HepG2 (cell line): ENCODE results near the gene SLC25A28. TPM values are rescaled to one million over a fixed set of nuclear protein-coding genes. Genes with fewer than 3 reads are reported as not detected.

Experiments
- EZH2 ChIP-seq: conservative IDR thresholded peaks from 2 replicates; pipeline ENCODE4 v1.6.1; 2012; ENCODE audit warnings: mild to moderate bottlenecking, low read depth, low read length, moderate library complexity
- HIVEP1 ChIP-seq: sonication (generic); formaldehyde crosslinking; IDR thresholded peaks from 2 replicates; pipeline ENCODE4 v1.4.0; 2020; ENCODE audit warnings: mild to moderate bottlenecking, missing genetic modification reagents
- HNRNPUL1 ChIP-seq: fragments of 200-400 bp; formaldehyde crosslinking; IDR thresholded peaks from 2 replicates; pipeline ENCODE4 v1.6.1; 2017; ENCODE audit warnings: low read depth, mild to moderate bottlenecking, low read length, moderate library complexity
- MZF1 ChIP-seq: sonication (generic); formaldehyde crosslinking; IDR thresholded peaks from 2 replicates; pipeline ENCODE4 v1.8.1; 2023; ENCODE audit warnings: mild to moderate bottlenecking, missing genetic modification reagents, borderline replicate concordance
- POLR2A ChIP-seq, 2 experiments: IDR thresholded peaks; 2 replicates each; pipeline ENCODE4 v1.6.1; 2011; ENCODE audit warnings: low read depth in 2 of 2, low read length in 2 of 2, mild to moderate bottlenecking in 1 of 2, moderate library complexity in 1 of 2; ENCODE audit not compliant: insufficient read depth in 1 of 2
- PRPF4 ChIP-seq: fragments of 200-400 bp; formaldehyde crosslinking; IDR thresholded peaks from 2 replicates; pipeline ENCODE4 v1.6.1; 2016; ENCODE audit warnings: low read length, low read depth; ENCODE audit not compliant: poor library complexity, severe bottlenecking
- RXRB ChIP-seq: IDR thresholded peaks from 2 replicates; pipeline ENCODE4 v1.6.1; 2016; ENCODE audit warnings: borderline replicate concordance, missing genetic modification reagents, missing compliant biosample characterization
- ZIK1 ChIP-seq: sonication (generic); formaldehyde crosslinking; IDR thresholded peaks from 2 replicates; pipeline ENCODE4 v1.5.0; 2020; ENCODE audit warnings: mild to moderate bottlenecking, low read depth, missing genetic modification reagents, borderline replicate concordance
- ZNF124 ChIP-seq: sonication (generic); formaldehyde crosslinking; IDR thresholded peaks from 2 replicates; pipeline ENCODE4 v1.4.0; 2020; ENCODE audit warnings: missing genetic modification reagents
- ZNF451 ChIP-seq: sonication (generic); formaldehyde crosslinking; IDR thresholded peaks from 2 replicates; pipeline ENCODE4 v1.5.0; 2020; ENCODE audit warnings: mild to moderate bottlenecking, missing genetic modification reagents
- polyA plus RNA-seq, 8 experiments: library from polyadenylated mRNA; depleted of rRNA in 3 of 8; stranded (reverse) in 7 of 8; unstranded in 1 of 8; fragments of >200 nt; fragmentation: Illumina TruSeq in 4 of 8; extraction: Trizol in 4 of 8; gene quantifications; 2 replicates each; pipeline versions ENCODE4 v1.2.1 to v1.2.3, GENCODE V29; 2011 to 2016; ENCODE audit warnings: low read depth in 4 of 8, missing spikeins in 1 of 8, mixed read lengths in 1 of 8; ENCODE audit not compliant: insufficient read depth in 1 of 8
- total RNA-seq, 5 experiments: library from RNA; depleted of rRNA; stranded (reverse); fragments of >200 nt; fragmentation: Illumina TruSeq; extraction: Trizol; gene quantifications; 2 replicates each; pipeline ENCODE4 v1.2.3, GENCODE V29; 2016; ENCODE audit warnings: low read depth in 1 of 5
- TF ChIP-seq, protein P1 (sequence below): sonication (generic); formaldehyde crosslinking; IDR thresholded peaks from 2 replicates; pipeline ENCODE4 v1.4.0; 2020; ENCODE audit warnings: mild to moderate bottlenecking, missing genetic modification reagents
- TF ChIP-seq, protein P2 (sequence below): sonication (generic); formaldehyde crosslinking; IDR thresholded peaks from 2 replicates; pipeline ENCODE4 v1.5.1; 2020; ENCODE audit warnings: mild to moderate bottlenecking, missing genetic modification reagents
- TF ChIP-seq, protein P3 (sequence below): sonication (generic); formaldehyde crosslinking; IDR thresholded peaks from 2 replicates; pipeline ENCODE4 v1.8.1; 2023; ENCODE audit warnings: mild to moderate bottlenecking, inconsistent platforms, moderate library complexity, missing genetic modification reagents, borderline replicate concordance
- TF ChIP-seq, protein P4 (sequence below): sonication (generic); formaldehyde crosslinking; IDR thresholded peaks from 2 replicates; pipeline ENCODE4 v1.5.1; 2020; ENCODE audit warnings: mild to moderate bottlenecking, missing genetic modification reagents, moderate library complexity
- TF ChIP-seq, protein P5 (sequence below): sonication (generic); formaldehyde crosslinking; IDR thresholded peaks from 2 replicates; pipeline ENCODE4 v1.4.0; 2020; ENCODE audit warnings: missing genetic modification reagents

SLC25A28 gene
- total and polyA plus RNA-seq, 2 of the 13 experiments (the other 11 are each of a cell fraction or from before 2014, with no cell fraction given): 15.2 to 41.0 TPM

DNA sequence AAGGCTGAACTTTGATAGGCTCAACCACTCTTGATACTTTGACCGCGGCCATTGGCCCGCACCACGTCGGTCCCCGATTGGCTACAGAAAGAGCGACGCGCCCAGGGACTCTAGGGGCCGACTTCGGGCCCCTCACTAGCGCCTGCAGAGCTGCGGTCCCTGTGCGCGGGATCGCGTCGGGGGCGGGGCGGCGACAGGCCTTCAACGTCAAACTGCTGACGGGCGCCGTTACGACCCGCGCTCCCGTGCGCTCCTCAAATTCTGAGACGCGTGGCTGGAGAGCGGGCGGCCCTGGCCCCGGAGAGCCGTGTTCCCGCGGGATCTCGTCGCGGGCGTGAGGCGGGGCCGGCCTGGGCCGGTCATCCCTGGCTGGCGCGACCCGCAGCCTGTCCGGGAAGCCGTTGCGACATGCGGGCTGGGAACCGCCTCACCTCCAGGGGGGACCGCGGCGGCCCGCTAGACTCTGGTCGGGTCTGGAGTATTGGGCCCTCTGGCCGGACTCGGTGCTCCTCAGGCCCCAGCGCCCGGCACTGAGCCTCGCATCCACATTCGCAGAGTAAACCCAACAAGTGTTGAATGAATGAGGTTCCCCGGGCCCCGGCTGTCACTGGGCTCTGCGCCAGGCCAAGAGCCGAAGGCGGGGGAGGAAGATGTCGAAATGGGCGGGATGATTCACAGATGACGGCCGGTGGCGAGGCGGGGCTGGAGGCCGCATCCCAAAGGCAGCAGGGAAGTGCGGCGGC, 643 bp upstream of the SLC25A28 start (continued):
- TF ChIP-seq HNRNPUL1 (no peak), ZIK1 (peak; percentile 76; the same call in 1 of the 2 replicates), ZNF124 (CRISPR knock-in tag) (peak; percentile 48; the same call in 1 of the 2 replicates), RXRB (CRISPR knock-in tag) (no peak), HIVEP1 (CRISPR knock-in tag) (peak; percentile 96), EZH2 (no peak), ZNF451 (CRISPR knock-in tag) (peak; percentile 88), POLR2A (IDR thresholded peaks at IDR 0.05; ENCODE audit: insufficient read depth in 1 of 2, low read depth in 2 of 2, low read length in 2 of 2) (peak; percentile 70 to 80), MZF1 (no peak), PRPF4 (no peak)
- TF ChIP-seq, protein P1, sequence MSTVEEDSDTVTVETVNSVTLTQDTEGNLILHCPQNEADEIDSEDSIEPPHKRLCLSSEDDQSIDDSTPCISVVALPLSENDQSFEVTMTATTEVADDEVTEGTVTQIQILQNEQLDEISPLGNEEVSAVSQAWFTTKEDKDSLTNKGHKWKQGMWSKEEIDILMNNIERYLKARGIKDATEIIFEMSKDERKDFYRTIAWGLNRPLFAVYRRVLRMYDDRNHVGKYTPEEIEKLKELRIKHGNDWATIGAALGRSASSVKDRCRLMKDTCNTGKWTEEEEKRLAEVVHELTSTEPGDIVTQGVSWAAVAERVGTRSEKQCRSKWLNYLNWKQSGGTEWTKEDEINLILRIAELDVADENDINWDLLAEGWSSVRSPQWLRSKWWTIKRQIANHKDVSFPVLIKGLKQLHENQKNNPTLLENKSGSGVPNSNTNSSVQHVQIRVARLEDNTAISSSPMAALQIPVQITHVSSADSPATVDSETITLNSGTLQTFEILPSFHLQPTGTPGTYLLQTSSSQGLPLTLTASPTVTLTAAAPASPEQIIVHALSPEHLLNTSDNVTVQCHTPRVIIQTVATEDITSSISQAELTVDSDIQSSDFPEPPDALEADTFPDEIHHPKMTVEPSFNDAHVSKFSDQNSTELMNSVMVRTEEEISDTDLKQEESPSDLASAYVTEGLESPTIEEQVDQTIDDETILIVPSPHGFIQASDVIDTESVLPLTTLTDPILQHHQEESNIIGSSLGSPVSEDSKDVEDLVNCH (CRISPR knock-in tag): no peak
- TF ChIP-seq, protein P2, sequence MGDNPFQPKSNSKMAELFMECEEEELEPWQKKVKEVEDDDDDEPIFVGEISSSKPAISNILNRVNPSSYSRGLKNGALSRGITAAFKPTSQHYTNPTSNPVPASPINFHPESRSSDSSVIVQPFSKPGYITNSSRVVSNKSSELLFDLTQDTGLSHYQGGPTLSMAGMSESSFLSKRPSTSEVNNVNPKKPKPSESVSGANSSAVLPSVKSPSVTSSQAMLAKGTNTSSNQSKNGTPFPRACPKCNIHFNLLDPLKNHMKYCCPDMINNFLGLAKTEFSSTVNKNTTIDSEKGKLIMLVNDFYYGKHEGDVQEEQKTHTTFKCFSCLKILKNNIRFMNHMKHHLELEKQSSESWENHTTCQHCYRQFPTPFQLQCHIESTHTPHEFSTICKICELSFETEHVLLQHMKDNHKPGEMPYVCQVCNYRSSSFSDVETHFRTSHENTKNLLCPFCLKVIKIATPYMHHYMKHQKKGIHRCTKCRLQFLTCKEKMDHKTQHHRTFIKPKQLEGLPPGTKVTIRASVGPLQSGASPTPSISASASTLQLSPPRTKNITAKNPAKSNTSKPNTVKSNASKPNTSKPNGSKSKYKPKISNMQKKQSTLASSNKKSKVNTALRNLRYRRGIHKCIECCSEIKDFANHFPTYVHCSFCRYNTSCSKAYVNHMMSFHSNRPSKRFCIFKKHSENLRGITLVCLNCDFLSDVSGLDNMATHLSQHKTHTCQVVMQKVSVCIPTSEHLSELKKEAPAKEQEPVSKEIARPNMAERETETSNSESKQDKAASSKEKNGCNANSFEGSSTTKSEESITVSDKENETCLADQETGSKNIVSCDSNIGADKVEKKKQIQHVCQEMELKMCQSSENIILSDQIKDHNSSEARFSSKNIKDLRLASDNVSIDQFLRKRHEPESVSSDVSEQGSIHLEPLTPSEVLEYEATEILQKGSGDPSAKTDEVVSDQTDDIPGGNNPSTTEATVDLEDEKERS: peak; percentile 92
- TF ChIP-seq, protein P3, sequence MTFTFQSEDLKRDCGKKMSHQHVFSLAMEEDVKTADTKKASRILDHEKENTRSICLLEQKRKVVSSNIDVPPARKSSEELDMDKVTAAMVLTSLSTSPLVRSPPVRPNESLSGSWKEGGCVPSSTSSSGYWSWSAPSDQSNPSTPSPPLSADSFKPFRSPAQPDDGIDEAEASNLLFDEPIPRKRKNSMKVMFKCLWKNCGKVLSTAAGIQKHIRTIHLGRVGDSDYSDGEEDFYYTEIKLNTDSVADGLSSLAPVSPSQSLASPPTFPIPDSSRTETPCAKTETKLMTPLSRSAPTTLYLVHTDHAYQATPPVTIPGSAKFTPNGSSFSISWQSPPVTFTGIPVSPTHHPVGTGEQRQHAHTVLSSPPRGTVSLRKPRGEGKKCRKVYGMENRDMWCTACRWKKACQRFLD (CRISPR knock-in tag): peak; percentile 87; the same call in 1 of the 2 replicates
- TF ChIP-seq, protein P4, sequence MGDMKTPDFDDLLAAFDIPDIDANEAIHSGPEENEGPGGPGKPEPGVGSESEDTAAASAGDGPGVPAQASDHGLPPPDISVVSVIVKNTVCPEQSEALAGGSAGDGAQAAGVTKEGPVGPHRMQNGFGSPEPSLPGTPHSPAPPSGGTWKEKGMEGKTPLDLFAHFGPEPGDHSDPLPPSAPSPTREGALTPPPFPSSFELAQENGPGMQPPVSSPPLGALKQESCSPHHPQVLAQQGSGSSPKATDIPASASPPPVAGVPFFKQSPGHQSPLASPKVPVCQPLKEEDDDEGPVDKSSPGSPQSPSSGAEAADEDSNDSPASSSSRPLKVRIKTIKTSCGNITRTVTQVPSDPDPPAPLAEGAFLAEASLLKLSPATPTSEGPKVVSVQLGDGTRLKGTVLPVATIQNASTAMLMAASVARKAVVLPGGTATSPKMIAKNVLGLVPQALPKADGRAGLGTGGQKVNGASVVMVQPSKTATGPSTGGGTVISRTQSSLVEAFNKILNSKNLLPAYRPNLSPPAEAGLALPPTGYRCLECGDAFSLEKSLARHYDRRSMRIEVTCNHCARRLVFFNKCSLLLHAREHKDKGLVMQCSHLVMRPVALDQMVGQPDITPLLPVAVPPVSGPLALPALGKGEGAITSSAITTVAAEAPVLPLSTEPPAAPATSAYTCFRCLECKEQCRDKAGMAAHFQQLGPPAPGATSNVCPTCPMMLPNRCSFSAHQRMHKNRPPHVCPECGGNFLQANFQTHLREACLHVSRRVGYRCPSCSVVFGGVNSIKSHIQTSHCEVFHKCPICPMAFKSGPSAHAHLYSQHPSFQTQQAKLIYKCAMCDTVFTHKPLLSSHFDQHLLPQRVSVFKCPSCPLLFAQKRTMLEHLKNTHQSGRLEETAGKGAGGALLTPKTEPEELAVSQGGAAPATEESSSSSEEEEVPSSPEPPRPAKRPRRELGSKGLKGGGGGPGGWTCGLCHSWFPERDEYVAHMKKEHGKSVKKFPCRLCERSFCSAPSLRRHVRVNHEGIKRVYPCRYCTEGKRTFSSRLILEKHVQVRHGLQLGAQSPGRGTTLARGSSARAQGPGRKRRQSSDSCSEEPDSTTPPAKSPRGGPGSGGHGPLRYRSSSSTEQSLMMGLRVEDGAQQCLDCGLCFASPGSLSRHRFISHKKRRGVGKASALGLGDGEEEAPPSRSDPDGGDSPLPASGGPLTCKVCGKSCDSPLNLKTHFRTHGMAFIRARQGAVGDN (CRISPR knock-in tag): peak; percentile 98
- TF ChIP-seq, protein P5, sequence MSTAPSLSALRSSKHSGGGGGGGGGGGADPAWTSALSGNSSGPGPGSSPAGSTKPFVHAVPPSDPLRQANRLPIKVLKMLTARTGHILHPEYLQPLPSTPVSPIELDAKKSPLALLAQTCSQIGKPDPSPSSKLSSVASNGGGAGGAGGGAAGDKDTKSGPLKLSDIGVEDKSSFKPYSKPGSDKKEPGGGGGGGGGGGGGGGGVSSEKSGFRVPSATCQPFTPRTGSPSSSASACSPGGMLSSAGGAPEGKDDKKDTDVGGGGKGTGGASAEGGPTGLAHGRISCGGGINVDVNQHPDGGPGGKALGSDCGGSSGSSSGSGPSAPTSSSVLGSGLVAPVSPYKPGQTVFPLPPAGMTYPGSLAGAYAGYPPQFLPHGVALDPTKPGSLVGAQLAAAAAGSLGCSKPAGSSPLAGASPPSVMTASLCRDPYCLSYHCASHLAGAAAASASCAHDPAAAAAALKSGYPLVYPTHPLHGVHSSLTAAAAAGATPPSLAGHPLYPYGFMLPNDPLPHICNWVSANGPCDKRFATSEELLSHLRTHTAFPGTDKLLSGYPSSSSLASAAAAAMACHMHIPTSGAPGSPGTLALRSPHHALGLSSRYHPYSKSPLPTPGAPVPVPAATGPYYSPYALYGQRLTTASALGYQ (CRISPR knock-in tag): peak; percentile 77
